Neural cell (in vitro differentiated cells): ENCODE results near the gene WASHC4.

ENCODE experiments used
- CTCF ChIP-seq: fragments of 450-650 bp; IDR thresholded peaks from 2 replicates; pipeline ENCODE4 v1.5.1; 2014; ENCODE audit warnings: antibody characterized with exemption, mild to moderate bottlenecking, moderate library complexity; ENCODE audit not compliant: poor library complexity, severe bottlenecking
- EZH2 ChIP-seq: fragments of 200-600, 300-800 bp; shearing (Covaris generic), sonication (generic); IDR thresholded peaks from 2 replicates; pipeline ENCODE4 v1.6.1; 2014; ENCODE audit warnings: antibody characterized with exemption, low read length, borderline replicate concordance, mild to moderate bottlenecking; ENCODE audit not compliant: insufficient read depth, poor library complexity, severe bottlenecking
- POLR2AphosphoS5 ChIP-seq: IDR thresholded peaks from 2 replicates; pipeline ENCODE4 v1.6.1; 2012
- TAF1 ChIP-seq: IDR thresholded peaks from 2 replicates; pipeline ENCODE4 v1.6.1; 2012; ENCODE audit warnings: low read depth

DNA sequence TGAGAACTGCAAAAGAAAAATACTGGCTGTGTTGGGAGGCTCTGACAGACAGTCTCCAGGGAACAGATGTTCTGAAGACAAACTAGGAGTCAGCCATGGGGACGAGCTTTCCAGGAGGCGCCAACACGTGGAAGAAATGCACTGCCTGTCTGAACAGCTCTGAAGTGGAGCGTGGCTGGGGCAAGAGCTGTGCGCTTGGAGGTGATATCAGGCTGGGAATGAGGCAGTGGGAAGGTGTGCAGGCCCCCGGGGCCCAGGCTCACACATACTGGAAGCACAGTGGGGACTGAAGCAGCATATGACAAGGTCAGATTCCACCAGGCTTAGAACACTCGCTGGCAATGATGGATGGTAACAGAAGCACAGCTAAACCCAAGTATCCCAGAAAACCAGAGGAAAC lies 110.9 kb downstream of the WASHC4 start:
- TF ChIP-seq EZH2 (no peak), CTCF (no peak), TAF1 (no peak), POLR2AphosphoS5 (no peak)
